Measurements from ENCODE around the gene CALHM1. TPM values are rescaled to one million over a fixed set of nuclear protein-coding genes. Genes with fewer than 3 reads are reported as not detected.

Gene CALHM1
- total RNA-seq, 3 donors from 2014 or later (not counting 1 experiment from before 2014, with no cell fraction given), result 0.23 to 0.57 TPM; not detected in 1

DNA sequence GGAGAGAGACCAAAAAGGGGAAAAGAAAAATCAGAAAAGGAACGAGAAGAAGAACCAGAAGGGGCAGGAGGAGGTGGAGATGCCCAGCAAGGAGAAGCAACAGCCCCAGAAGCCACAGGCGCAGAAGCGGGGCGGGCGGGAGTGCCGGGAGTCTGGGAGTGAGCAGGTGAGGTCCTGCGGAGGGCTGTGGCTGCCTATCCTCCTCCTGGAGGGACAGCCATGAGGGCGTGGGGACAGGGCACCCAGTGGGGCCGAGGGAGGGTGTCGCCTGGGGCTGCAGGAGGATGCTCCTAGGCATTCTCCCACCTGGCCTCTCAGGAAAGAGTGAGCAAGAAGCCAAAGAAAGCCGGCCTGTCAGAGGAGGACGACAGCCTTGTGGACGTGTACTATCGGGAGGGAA lies 18.3 kb downstream of the CALHM1 start:
- DNase-seq (no peak), ATAC-seq (no peak)
- intact Hi-C loops (cut with micrococcal nuclease), result no loop called here
- no peak for TF ChIP-seq CTCF (IDR thresholded peaks at IDR 0.05)
- 97% methylated on average over 14 of the region's 14 CpGs for WGBS (ENCODE audit: insufficient coverage)
- Histone ChIP-seq H3K27me3 (ENCODE audit: control insufficient read depth, insufficient read depth, low read length) (no peaks in the 10 kb centered on the region), H3K4me3 (ENCODE audit: low read length) (no peak overlapping the region), H3K9me3 (ENCODE audit: control insufficient read depth, insufficient read depth, low read length) (no peaks in the 10 kb centered on the region), H3K27ac (ENCODE audit: low read length) (no peak overlapping the region), H3K36me3 (ENCODE audit: control insufficient read depth, insufficient read depth, low read length) (peaks cover 76% of the 10 kb centered on the region), H3K4me1 (ENCODE audit: control insufficient read depth, insufficient read depth, low read length) (no peaks in the 10 kb centered on the region)
- H3K27ac Mint-ChIP-seq, result peak overlapping the region in 1 of 2 donors; percentile 1
- H3K27me3 Mint-ChIP-seq (ENCODE audit: low read depth in 2 of 2), result no peaks in the 10 kb centered on the region
- peaks cover 5 to 18% of the 10 kb centered on the region in 2 donors for H3K4me1 Mint-ChIP-seq
- peaks cover 14% of the 10 kb centered on the region for H3K36me3 Mint-ChIP-seq
- H3K4me3 Mint-ChIP-seq, result no peak overlapping the region
- no peaks in the 10 kb centered on the region for H3K9me3 Mint-ChIP-seq

GRCh38 chr10:103439776-103440175 lies 18.9 kb downstream of the CALHM1 start:
- Mint-ChIP-seq H3K4me1 (peaks cover under 1 to 12% of the 10 kb centered on the region in 2 donors), H3K4me3 (no peak overlapping the region), H3K27me3 (ENCODE audit: low read depth in 2 of 2) (no peaks in the 10 kb centered on the region), H3K36me3 (peaks cover 14% of the 10 kb centered on the region), H3K9me3 (no peaks in the 10 kb centered on the region), H3K27ac (peak overlapping the region in 1 of 2 donors; percentile 1)
- Histone ChIP-seq H3K9me3 (ENCODE audit: control insufficient read depth, insufficient read depth, low read length) (no peaks in the 10 kb centered on the region), H3K4me3 (ENCODE audit: low read length) (no peak overlapping the region), H3K27ac (ENCODE audit: low read length) (no peak overlapping the region), H3K27me3 (ENCODE audit: control insufficient read depth, insufficient read depth, low read length) (no peaks in the 10 kb centered on the region), H3K4me1 (ENCODE audit: control insufficient read depth, insufficient read depth, low read length) (no peaks in the 10 kb centered on the region), H3K36me3 (ENCODE audit: control insufficient read depth, insufficient read depth, low read length) (peaks cover 70% of the 10 kb centered on the region)
- no peak for ATAC-seq
- TF ChIP-seq CTCF (IDR thresholded peaks at IDR 0.05), result no peak
- WGBS (ENCODE audit: insufficient coverage), result 97% methylated on average over 3 of the region's 4 CpGs
- DNase-seq, result no peak
- intact Hi-C loops (cut with micrococcal nuclease), result no loop called here

DNA sequence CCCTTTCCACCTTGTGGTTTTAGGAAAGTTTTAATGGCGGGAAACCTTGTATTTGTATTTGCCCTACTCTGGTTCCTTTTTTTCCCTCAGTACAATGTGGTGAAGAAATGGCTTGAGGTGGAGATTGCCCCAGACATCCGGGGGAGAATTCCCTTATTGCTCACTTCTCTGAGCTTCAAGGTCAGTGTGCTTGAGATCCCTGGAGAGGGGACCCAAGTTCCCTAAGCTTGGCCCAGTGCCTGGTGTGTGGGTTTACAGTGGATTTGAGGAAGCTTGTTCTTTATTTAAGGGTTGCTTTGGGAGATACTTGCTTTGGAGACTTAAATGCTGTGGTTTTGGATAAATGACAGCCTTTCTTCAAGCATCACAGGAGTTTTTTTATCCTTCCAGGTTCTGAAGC lies 24.8 kb downstream of the CALHM1 start:
- no peaks in the 10 kb centered on the region for H3K27me3 ChIP-seq (ENCODE audit: control insufficient read depth, insufficient read depth, low read length)
- no peak overlapping the region for H3K27ac ChIP-seq (ENCODE audit: low read length)
- WGBS (ENCODE audit: insufficient coverage), result 87% methylated on average over 2 of the region's 2 CpGs
- intact Hi-C loops (cut with micrococcal nuclease), result no loop called here
- H3K9me3 ChIP-seq (ENCODE audit: control insufficient read depth, insufficient read depth, low read length), result no peaks in the 10 kb centered on the region
- ATAC-seq (no peak), DNase-seq (no peak)
- Mint-ChIP-seq H3K27ac (no peak overlapping the region), H3K4me3 (no peak overlapping the region), H3K9me3 (no peaks in the 10 kb centered on the region), H3K27me3 (ENCODE audit: low read depth in 2 of 2) (no peaks in the 10 kb centered on the region), H3K36me3 (peaks cover 23% of the 10 kb centered on the region), H3K4me1 (peaks cover 0 to 5% of the 10 kb centered on the region in 2 donors)
- H3K4me3 ChIP-seq (ENCODE audit: low read length), result no peak overlapping the region
- H3K4me1 ChIP-seq (ENCODE audit: control insufficient read depth, insufficient read depth, low read length), result no peaks in the 10 kb centered on the region
- H3K36me3 ChIP-seq (ENCODE audit: control insufficient read depth, insufficient read depth, low read length), result peaks cover 43% of the 10 kb centered on the region
- TF ChIP-seq CTCF (IDR thresholded peaks at IDR 0.05), result no peak

DNA sequence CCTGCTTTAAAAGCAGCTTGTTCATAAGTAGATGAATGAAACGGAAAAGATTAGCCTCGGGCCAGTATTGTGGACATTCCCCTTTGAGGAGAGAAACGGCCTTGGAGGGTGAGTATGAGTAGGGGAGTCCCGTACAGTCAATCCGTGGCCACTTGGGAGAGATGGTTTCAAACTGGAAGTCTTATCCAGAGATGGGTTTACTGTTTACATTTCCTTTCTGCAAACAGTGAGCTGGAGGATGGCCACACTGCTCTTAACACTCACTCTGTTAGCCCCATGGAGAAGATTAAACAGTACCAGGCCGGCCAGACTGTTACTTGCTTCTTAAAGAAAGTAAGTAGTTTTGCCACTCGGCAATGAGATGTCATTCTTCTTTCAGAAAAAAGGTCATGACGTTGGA lies 26.8 kb downstream of the CALHM1 start:
- no peak for TF ChIP-seq CTCF (IDR thresholded peaks at IDR 0.05)
- Mint-ChIP-seq H3K4me3 (no peak overlapping the region), H3K36me3 (peaks cover 9% of the 10 kb centered on the region), H3K27ac (no peak overlapping the region), H3K4me1 (peaks cover 0 to 5% of the 10 kb centered on the region in 2 donors), H3K9me3 (no peaks in the 10 kb centered on the region), H3K27me3 (ENCODE audit: low read depth in 2 of 2) (no peaks in the 10 kb centered on the region)
- Histone ChIP-seq H3K4me1 (ENCODE audit: control insufficient read depth, insufficient read depth, low read length) (no peaks in the 10 kb centered on the region), H3K9me3 (ENCODE audit: control insufficient read depth, insufficient read depth, low read length) (no peaks in the 10 kb centered on the region), H3K27ac (ENCODE audit: low read length) (no peak overlapping the region), H3K27me3 (ENCODE audit: control insufficient read depth, insufficient read depth, low read length) (no peaks in the 10 kb centered on the region), H3K4me3 (ENCODE audit: low read length) (no peak overlapping the region), H3K36me3 (ENCODE audit: control insufficient read depth, insufficient read depth, low read length) (peaks cover 39% of the 10 kb centered on the region)
- ATAC-seq (no peak), DNase-seq (no peak)
- intact Hi-C loops (cut with micrococcal nuclease), result no loop called here
- 91% methylated on average over 8 of the region's 8 CpGs for WGBS (ENCODE audit: insufficient coverage)
